ENCODE measurements around the gene CDK5R1. TPM values are rescaled to one million over a fixed set of nuclear protein-coding genes. Genes with fewer than 3 reads are reported as not detected.
A peak's percentile ranks its signal among the peaks of the same experiment; 100 is the strongest.
"Not testable (repeated sequence)": the region's sequence is repeated elsewhere in the genome, so short reads cannot be mapped to it uniquely, and the experiment has no call there.

CDK5R1 gene
- polyA plus RNA-seq, 1 experiment: 0.22 TPM

- DNase-seq (ENCODE audit: low read depth, low spot score): no peak
- CTCF ChIA-PET: no interaction called here
These were observed 36.4 kb downstream of the CDK5R1 start for GRCh38 chr17:32523017-32523680.

DNA sequence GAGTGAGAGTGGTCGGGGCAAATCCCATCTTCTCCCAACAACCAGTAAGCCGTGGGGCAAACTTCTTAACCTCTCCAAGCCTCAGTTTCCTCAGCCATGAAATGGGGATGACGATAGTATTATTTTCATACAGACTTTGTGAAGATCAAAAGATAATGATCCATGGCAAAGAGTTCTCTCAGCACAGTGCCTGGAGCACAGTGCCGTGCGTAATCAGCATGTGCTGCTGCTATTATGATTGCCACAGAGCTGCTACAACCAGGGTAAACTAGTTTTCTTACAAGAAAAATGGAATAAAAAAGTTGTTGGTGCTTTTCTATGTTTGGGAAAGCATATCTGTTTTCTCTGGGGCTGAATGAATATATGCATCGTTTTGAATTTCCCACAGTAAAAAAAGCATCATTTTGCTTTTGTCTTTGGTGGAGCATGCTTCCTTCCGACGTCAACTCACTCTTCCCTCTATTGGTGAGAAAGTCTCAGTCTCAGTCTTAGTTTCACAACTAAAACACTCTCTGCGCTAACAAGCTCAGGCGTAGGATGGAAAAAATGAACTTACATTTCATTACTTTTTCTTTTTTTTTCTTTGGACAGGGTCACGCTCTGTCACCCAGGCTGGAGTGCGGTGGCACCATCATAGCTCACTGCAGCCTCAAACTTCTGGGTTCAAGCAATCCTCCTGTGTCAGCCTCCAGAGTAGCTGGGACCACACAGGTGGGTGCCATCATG, 37.2 kb downstream of the CDK5R1 start:
- CTCF ChIA-PET: no interaction called here
- TF ChIP-seq, protein P1, sequence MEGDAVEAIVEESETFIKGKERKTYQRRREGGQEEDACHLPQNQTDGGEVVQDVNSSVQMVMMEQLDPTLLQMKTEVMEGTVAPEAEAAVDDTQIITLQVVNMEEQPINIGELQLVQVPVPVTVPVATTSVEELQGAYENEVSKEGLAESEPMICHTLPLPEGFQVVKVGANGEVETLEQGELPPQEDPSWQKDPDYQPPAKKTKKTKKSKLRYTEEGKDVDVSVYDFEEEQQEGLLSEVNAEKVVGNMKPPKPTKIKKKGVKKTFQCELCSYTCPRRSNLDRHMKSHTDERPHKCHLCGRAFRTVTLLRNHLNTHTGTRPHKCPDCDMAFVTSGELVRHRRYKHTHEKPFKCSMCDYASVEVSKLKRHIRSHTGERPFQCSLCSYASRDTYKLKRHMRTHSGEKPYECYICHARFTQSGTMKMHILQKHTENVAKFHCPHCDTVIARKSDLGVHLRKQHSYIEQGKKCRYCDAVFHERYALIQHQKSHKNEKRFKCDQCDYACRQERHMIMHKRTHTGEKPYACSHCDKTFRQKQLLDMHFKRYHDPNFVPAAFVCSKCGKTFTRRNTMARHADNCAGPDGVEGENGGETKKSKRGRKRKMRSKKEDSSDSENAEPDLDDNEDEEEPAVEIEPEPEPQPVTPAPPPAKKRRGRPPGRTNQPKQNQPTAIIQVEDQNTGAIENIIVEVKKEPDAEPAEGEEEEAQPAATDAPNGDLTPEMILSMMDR (IDR thresholded peaks at IDR 0.05; ENCODE audit: low read depth, low read length): no peak
- no peak overlapping the region for H3K27ac ChIP-seq (ENCODE audit: low read depth, low read length)
- H3K27me3 ChIP-seq (ENCODE audit: control insufficient read depth, insufficient read depth, low read length): peaks cover 11% of the 10 kb centered on the region
- no peaks in the 10 kb centered on the region; the same call in 1 of the 2 replicates for H3K9me3 ChIP-seq (ENCODE audit: control insufficient read depth, insufficient read depth, low read length)
- no peak overlapping the region for H3K4me3 ChIP-seq (ENCODE audit: low read depth, low read length)
- POLR2A ChIA-PET: no interaction called here
- no peak for DNase-seq (ENCODE audit: low read depth, low spot score)

More at GRCh38 chr17:32523017-32523680, 36.4 kb downstream of the CDK5R1 start:
- TF ChIP-seq, protein P1 (IDR thresholded peaks at IDR 0.05; ENCODE audit: low read depth, low read length): no peak
- peaks cover 16% of the 10 kb centered on the region for H3K27me3 ChIP-seq (ENCODE audit: control insufficient read depth, insufficient read depth, low read length)
- POLR2A ChIA-PET: no interaction called here
- no peak overlapping the region for H3K27ac ChIP-seq (ENCODE audit: low read depth, low read length)
- no peak overlapping the region for H3K4me3 ChIP-seq (ENCODE audit: low read depth, low read length)
- H3K9me3 ChIP-seq (ENCODE audit: control insufficient read depth, insufficient read depth, low read length): no peaks in the 10 kb centered on the region; the same call in 1 of the 2 replicates

GRCh38 chr17:32524553-32524880, 37.7 kb downstream of the CDK5R1 start:
- H3K27me3 ChIP-seq (ENCODE audit: control insufficient read depth, insufficient read depth, low read length): peaks cover 10% of the 10 kb centered on the region
- DNase-seq (ENCODE audit: low read depth, low spot score); CTCF ChIA-PET; H3K4me3 ChIP-seq (ENCODE audit: low read depth, low read length); H3K9me3 ChIP-seq (ENCODE audit: control insufficient read depth, insufficient read depth, low read length); H3K27ac ChIP-seq (ENCODE audit: low read depth, low read length); POLR2A ChIA-PET: not testable (repeated sequence)

- DNase-seq (ENCODE audit: low read depth, low spot score): peak; percentile 27
- Histone ChIP-seq H3K4me3 (ENCODE audit: low read depth, low read length) (no peak overlapping the region), H3K27me3 (ENCODE audit: control insufficient read depth, insufficient read depth, low read length) (peaks cover 10% of the 10 kb centered on the region), H3K9me3 (ENCODE audit: control insufficient read depth, insufficient read depth, low read length) (no peaks in the 10 kb centered on the region), H3K27ac (ENCODE audit: low read depth, low read length) (no peak overlapping the region)
- TF ChIP-seq, protein P1 (IDR thresholded peaks at IDR 0.05; ENCODE audit: low read depth, low read length): no peak
- POLR2A ChIA-PET: no interaction called here
- CTCF ChIA-PET: no interaction called here
These were observed 38.3 kb downstream of the CDK5R1 start for GRCh38 chr17:32525122-32525521.

DNA sequence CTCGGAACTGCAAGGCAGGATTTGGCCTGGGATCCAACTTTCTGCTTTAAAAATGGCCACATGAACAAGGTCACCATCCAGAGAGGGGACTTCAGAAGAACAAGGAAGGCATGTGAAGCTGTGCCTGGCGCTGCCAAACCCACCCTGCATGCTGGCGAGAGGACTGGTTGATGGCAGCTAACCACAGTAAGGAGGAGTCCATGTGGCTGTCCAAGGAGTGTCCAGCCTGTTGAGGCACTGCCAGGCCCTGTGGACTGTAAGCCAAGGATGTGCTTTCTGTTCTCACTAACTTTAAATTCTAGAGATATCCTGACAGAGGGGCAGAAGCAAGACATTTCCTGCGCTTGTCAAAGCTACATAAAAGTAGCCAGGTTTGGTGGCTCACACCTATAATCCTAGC, 40.4 kb downstream of the CDK5R1 start:
- H3K4me3 ChIP-seq (ENCODE audit: low read depth, low read length): no peak overlapping the region
- TF ChIP-seq, protein P1 (IDR thresholded peaks at IDR 0.05; ENCODE audit: low read depth, low read length): no peak
- no peak overlapping the region for H3K27ac ChIP-seq (ENCODE audit: low read depth, low read length)
- ChIA-PET CTCF (no interaction called here), POLR2A (no interaction called here)
- H3K27me3 ChIP-seq (ENCODE audit: control insufficient read depth, insufficient read depth, low read length): peaks cover 8% of the 10 kb centered on the region
- no peak for DNase-seq (ENCODE audit: low read depth, low spot score)
- H3K9me3 ChIP-seq (ENCODE audit: control insufficient read depth, insufficient read depth, low read length): no peaks in the 10 kb centered on the region
